ENCODE results near the gene SIDT2.
"Not testable (repeated sequence)": the region's sequence is repeated elsewhere in the genome, so short reads cannot be mapped to it uniquely, and the experiment has no call there.

Gene SIDT2

GRCh38 chr11:117178210-117179034 lies at the start of gene SIDT2:
Gene SIDT2, plus strand, starts transcription at chr11:117178743. Its CDS starts 521 bp downstream, at chr11:117179264.
- in situ Hi-C loops (cut with MboI; ENCODE audit: low sequenced_read_pairs): no loop called here

- in situ Hi-C loops (cut with MboI; ENCODE audit: low sequenced_read_pairs): not testable (repeated sequence)
Measured at GRCh38 chr11:117130396-117130795, 48.1 kb upstream of the SIDT2 start.

DNA sequence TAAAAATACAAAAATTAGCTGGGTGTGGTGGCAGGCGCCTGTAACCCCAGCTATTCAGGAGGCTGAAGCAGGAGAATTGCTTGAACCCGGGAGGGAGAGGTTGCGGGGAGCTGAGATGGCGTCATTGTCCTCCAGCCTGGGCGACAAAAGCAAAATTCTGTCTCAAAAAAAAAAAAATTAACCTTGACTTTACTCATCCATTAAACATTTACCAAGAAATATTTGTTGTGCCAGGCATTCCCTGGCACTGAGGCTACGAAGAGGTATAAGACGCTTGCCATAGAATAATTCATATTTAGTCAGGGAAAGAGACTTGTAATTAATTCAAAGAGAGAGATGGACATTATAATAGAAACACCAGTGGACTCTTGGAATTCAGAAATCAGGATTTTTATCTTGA lies 47.7 kb upstream of the SIDT2 start:
- in situ Hi-C loops (cut with MboI; ENCODE audit: low sequenced_read_pairs): no loop called here

DNA sequence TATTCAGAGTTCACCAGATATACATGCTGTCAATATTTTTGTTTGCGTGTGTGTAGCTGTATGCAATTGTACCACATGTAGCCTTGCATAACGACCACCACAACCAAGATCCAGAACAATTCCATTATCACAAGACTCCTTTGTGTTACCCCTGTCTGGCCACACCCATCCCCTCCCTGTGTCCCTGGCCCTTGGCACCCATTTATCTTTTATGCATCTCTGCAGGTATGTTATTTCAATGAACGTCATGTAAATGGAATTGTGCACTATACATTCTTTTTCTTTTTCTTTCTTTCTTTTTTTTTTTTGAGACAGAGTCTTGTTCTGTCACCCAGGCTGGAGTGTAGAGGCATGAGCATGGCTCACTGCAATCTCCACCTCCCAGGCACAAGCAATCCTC lies 44.1 kb upstream of the SIDT2 start:
- in situ Hi-C loops (cut with MboI; ENCODE audit: low sequenced_read_pairs): no loop called here

- in situ Hi-C loops (cut with MboI; ENCODE audit: low sequenced_read_pairs): not testable (repeated sequence)
Measured at GRCh38 chr11:117134979-117135378, 43.6 kb upstream of the SIDT2 start.

- in situ Hi-C loops (cut with MboI; ENCODE audit: low sequenced_read_pairs): not testable (repeated sequence)
Measured at GRCh38 chr11:117137223-117138086, 41.1 kb upstream of the SIDT2 start.

GRCh38 chr11:117143390-117143789 lies 35.2 kb upstream of the SIDT2 start:
- in situ Hi-C loops (cut with MboI; ENCODE audit: low sequenced_read_pairs): no loop called here

DNA sequence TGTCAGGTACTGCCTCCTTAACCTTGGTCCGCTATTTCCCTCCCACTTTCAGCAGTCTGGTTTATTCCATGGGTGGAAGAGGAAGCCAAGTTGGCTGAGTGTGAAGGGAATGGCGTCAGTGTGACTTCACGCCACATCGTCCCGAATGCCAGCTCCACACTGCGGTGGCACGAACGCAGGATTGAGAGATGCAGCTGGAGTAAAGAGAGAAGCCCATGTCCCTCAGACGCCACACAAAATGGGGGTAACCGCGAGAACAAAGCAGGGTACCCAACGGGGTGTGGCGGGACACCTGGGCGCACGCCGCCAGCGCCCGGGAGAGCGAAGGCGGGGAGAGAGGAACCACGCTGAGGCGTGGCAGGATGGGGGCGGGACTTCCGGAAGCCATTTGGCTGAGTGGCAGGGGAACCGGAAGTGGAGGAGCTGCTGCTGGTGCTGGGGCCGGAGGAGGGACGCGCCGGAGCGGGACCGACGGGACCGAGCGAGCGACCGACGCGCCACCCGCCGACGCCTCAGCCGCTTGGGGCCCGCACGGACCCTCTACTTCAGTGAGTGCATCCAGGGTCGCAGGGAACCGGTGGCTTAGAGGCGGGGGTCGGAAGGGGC lies 34.6 kb upstream of the SIDT2 start, which contains the start of gene PAFAH1B2:
TSS of gene PAFAH1B2 (plus strand) at position 417 of the 606 bp plus-strand sequence. CDS start 8,161 bp downstream, outside the sequence.
- in situ Hi-C loops (cut with MboI; ENCODE audit: low sequenced_read_pairs): no loop called here

GRCh38 chr11:117144477-117145392 lies 33.8 kb upstream of the SIDT2 start:
- in situ Hi-C loops (cut with MboI; ENCODE audit: low sequenced_read_pairs): no loop called here

DNA sequence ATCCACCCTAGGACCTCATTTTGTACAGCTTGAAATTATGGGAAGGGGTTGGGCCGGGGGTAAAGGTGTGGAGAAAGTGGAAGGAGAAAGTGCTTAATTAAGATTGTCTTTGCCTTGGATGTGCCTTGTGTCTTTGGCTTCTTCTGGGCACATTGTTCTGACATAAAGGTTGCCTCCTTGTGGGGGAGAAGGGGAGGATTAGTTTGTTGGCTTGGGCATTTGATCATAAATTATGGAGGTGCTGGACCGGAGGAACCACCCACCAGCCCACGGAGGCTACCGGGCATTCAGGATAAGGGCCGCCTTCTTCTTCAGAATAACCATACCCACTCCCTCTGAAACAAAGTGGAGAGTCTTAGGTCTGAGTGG lies 33.2 kb upstream of the SIDT2 start:
- in situ Hi-C loops (cut with MboI; ENCODE audit: low sequenced_read_pairs): no loop called here

GRCh38 chr11:117146521-117146920 lies 32.0 kb upstream of the SIDT2 start:
- in situ Hi-C loops (cut with MboI; ENCODE audit: low sequenced_read_pairs): no loop called here

DNA sequence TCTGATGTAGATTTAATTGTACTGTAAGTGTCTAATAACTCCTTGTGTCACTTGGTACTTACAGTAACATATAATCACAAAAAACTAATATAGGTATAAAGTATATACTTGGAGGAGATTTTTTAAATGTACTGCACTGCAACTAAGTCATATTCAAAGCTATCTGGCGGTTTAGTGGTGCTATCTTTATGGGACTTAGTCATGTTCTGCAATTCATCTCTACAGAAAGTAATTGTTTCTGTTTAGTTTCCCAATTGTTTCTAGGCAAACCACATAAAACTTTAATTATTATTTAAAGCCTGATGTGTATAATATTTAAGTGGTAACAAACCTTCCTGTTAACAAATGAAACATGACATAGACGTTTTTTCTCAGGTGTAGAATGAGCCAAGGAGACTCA lies 26.5 kb upstream of the SIDT2 start:
- in situ Hi-C loops (cut with MboI; ENCODE audit: low sequenced_read_pairs): no loop called here

DNA sequence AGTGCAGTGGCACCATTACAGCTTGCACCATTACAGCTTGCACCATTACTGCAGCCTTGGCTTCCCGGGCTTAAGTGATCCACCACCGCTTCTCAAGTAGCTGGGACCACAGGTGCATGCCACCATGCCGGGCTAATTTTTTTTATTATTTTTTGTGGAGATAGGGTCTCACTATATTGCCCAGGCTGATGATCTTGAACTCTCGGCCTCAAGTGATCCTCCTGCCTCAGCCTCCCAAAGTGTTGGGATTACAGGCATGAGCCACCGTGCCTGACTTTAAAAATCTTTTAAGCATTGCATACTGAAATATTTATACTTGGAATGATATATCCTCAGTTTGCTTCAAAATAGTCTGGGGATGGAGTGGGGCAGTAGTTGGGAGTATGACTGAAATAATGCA lies 24.1 kb upstream of the SIDT2 start:
- in situ Hi-C loops (cut with MboI; ENCODE audit: low sequenced_read_pairs): no loop called here

DNA sequence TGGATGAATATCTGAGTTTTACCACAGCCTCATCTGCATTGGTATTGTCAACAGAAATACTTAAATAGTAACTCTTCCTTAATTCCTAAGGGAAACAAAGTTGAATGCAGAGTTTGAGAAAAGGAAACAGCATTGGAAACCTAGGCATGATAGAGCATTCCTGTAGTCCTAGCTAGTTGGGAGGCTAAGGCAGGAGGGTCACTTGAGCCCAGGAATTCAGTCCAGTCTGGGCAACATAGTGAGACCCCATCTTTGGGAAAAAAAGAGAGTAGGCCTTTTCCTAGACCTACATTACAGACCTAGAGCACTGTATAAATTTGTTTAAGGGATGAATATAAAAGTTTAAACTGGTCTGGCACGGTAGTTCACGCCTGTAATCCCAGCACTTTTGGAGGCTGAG lies 21.0 kb upstream of the SIDT2 start:
- in situ Hi-C loops (cut with MboI; ENCODE audit: low sequenced_read_pairs): no loop called here

- in situ Hi-C loops (cut with MboI; ENCODE audit: low sequenced_read_pairs): no loop called here
Measured at GRCh38 chr11:117159892-117160291, 18.7 kb upstream of the SIDT2 start.

GRCh38 chr11:117160826-117161225 lies 17.7 kb upstream of the SIDT2 start:
- in situ Hi-C loops (cut with MboI; ENCODE audit: low sequenced_read_pairs): no loop called here

- in situ Hi-C loops (cut with MboI; ENCODE audit: low sequenced_read_pairs): no loop called here
Measured at GRCh38 chr11:117166491-117166890, 12.1 kb upstream of the SIDT2 start.

GRCh38 chr11:117169736-117170135 lies 8.8 kb upstream of the SIDT2 start:
- in situ Hi-C loops (cut with MboI; ENCODE audit: low sequenced_read_pairs): no loop called here

- in situ Hi-C loops (cut with MboI; ENCODE audit: low sequenced_read_pairs): no loop called here
Measured at GRCh38 chr11:117170210-117170609, 8.3 kb upstream of the SIDT2 start.

- in situ Hi-C loops (cut with MboI; ENCODE audit: low sequenced_read_pairs): no loop called here
Measured at GRCh38 chr11:117171007-117171403, 7.5 kb upstream of the SIDT2 start.

All from HL-60/S4 (cell line).